Thoracic aorta (tissue), 2 donors: ENCODE measurements around the gene CAPN12. TPM values are rescaled to one million over a fixed set of nuclear protein-coding genes. Genes with fewer than 3 reads are reported as not detected.

Experiments
- ATAC-seq: fragments of 150-250 bp; one replicate; pipeline ENCODE4 v1.8.0; 2017; ENCODE audit warnings: low read depth; ENCODE audit not compliant: insufficient number of reproducible peaks, low FRiP score
- DNase-seq: peaks from one replicate; pipeline ENCODE4 v3.0.0-alpha.2; 2020; ENCODE audit warnings: low spot score
- H3K27ac ChIP-seq, 2 donors: fragments of 200-600 bp; sonication (generic); 1 replicate in 1 of 2; 2 replicates in 1 of 2; pipeline ENCODE4 v1.5.1; 2016; ENCODE audit warnings: mild to moderate bottlenecking in 2 of 2, moderate library complexity in 2 of 2
- H3K27me3 ChIP-seq: fragments of 200-600 bp; sonication (generic); replicated peaks from 2 replicates; pipeline ENCODE4 v1.6.0; 2016; ENCODE audit warnings: mild to moderate bottlenecking; ENCODE audit not compliant: insufficient read depth
- H3K36me3 ChIP-seq: fragments of 200-600 bp; sonication (generic); one replicate; pipeline ENCODE4 v1.5.1; 2016
- H3K4me1 ChIP-seq, 2 donors: fragments of 200-600 bp; sonication (generic); 1 replicate in 1 of 2; 2 replicates in 1 of 2; pipeline versions ENCODE4 v1.5.1 to v1.6.0; 2016; ENCODE audit warnings: low read depth in 2 of 2, mild to moderate bottlenecking in 1 of 2; ENCODE audit not compliant: control insufficient read depth in 1 of 2
- H3K4me3 ChIP-seq: fragments of 200-600 bp; sonication (generic); 2 replicates; pipeline ENCODE4 v1.5.1; 2016; ENCODE audit warnings: mild to moderate bottlenecking
- H3K9me3 ChIP-seq: fragments of 200-600 bp; sonication (generic); 2 replicates; pipeline ENCODE4 v1.5.1; 2016
- total RNA-seq, 2 donors: library from RNA; depleted of rRNA; stranded (reverse); fragments of >200 nt; gene quantifications; one replicate each; pipeline versions ENCODE4 v1.1.0 to v1.2.3, GENCODE V29; 2016
- TF ChIP-seq, protein P1 (sequence below): fragments of 200-600 bp; sonication (generic); IDR thresholded peaks from one replicate; pipeline ENCODE4 v1.5.1; 2019; ENCODE audit warnings: antibody characterized with exemption

The CAPN12 gene
- total RNA-seq, 2 donors from 2014 or later, result 0.81 to 2.1 TPM

DNA sequence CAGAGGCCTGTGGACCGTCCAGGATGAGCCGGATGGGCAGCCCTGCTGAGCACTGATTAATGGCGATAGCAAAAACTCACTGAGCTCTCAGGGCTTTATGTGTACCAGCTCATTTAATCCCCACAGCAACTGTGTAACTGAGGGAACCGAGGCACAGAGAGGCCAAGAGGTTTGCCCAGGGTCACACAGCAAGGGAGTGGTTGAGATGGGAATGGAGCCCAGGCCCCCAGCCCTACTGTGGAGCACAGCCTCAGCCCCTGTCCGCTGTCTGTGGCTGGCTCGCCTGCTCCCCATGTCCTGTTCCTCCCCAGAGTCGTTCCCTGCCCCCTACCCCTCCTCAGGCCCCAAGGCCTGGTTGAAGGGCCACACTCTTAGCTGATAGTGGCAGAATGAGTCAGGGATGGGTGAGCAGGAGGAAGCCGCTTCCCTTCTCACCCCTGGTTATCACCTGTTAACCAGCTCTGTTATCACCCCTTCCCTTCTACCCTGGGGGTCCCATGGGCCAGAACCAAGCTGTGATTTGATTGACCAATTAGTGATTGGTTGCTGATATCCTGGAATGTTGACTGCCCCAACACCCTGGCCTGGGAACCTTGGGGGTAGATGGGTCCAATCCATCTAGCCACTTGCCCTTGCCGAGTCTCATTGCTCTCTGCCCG lies 21.2 kb downstream of the CAPN12 start:
- Histone ChIP-seq H3K27ac (peak overlapping the region; percentile 84 to 93), H3K36me3 (peaks cover 97% of the 10 kb centered on the region), H3K9me3 (no peaks in the 10 kb centered on the region), H3K4me1 (peaks cover 24 to 56% of the 10 kb centered on the region in 2 donors), H3K4me3 (no peak overlapping the region), H3K27me3 (no peaks in the 10 kb centered on the region)
- DNase-seq (no peak), ATAC-seq (no peak)
- TF ChIP-seq, protein P1, sequence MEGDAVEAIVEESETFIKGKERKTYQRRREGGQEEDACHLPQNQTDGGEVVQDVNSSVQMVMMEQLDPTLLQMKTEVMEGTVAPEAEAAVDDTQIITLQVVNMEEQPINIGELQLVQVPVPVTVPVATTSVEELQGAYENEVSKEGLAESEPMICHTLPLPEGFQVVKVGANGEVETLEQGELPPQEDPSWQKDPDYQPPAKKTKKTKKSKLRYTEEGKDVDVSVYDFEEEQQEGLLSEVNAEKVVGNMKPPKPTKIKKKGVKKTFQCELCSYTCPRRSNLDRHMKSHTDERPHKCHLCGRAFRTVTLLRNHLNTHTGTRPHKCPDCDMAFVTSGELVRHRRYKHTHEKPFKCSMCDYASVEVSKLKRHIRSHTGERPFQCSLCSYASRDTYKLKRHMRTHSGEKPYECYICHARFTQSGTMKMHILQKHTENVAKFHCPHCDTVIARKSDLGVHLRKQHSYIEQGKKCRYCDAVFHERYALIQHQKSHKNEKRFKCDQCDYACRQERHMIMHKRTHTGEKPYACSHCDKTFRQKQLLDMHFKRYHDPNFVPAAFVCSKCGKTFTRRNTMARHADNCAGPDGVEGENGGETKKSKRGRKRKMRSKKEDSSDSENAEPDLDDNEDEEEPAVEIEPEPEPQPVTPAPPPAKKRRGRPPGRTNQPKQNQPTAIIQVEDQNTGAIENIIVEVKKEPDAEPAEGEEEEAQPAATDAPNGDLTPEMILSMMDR, result no peak

DNA sequence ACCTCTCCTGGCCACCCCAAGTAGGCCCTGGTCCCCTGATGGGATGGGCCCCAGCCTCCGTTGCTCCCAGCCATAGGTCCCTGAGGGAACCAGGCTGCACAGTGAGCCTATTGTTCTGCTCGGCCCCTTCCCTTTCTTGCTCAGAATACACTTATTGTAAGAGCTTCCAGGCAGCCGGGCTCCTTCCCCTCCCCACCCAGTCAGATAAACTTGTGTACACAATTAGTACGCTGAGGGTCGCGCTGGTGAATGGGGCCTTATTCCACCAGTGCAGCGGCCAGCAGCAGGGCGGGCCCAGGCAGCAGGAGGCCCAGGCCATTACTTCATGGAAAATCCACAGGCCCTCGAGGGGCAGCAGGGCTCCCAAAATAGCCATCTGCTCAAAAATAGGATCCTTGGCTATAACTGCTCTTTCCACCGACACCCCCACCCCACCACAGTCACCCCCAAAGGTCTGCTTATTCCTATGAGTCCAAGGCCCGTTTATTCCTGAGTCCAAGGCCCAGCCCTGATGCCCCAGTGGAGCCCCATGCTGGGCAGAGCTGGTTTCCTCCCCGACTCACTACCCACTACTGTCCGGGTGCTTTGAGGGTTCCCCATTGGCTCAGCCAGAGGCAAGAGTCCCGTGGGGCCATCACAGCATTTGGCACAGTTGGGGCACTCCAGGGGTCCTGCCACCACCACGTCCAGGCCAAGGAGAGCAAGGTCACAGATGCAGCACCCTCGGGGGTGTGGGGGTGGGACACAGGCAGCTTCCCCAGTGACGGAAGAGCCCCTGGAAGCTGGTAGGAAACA lies 22.1 kb downstream of the CAPN12 start:
- H3K4me1 ChIP-seq, result peaks cover 24 to 47% of the 10 kb centered on the region in 2 donors
- DNase-seq (no peak), ATAC-seq (no peak)
- TF ChIP-seq, protein P1, result no peak
- peaks cover 97% of the 10 kb centered on the region for H3K36me3 ChIP-seq
- no peak overlapping the region for H3K4me3 ChIP-seq
- peak overlapping the region; percentile 84 to 93 for H3K27ac ChIP-seq
- H3K9me3 ChIP-seq, result no peaks in the 10 kb centered on the region
- H3K27me3 ChIP-seq, result no peaks in the 10 kb centered on the region

DNA sequence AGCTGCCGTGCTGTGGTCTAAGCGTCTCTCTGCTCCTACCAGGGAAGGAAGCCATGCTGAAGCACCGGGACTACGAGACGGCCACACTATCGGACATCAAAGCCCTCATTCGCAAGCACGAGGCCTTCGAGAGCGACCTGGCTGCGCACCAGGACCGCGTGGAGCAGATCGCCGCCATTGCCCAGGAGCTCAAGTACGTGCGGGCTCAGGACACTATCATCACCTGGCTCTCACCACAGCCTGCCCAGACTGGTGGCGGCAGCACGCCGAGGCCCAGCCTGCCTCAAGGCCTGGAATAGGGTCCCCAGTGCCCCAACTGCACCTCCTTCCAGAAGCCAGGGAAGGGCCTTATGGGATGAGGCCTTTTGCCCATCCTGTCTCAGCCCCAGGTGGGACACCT lies 22.8 kb downstream of the CAPN12 start:
- Histone ChIP-seq H3K9me3 (no peaks in the 10 kb centered on the region), H3K36me3 (peaks cover 97% of the 10 kb centered on the region), H3K4me1 (peaks cover 24 to 44% of the 10 kb centered on the region in 2 donors), H3K4me3 (no peak overlapping the region), H3K27ac (peak overlapping the region; percentile 84 to 93), H3K27me3 (no peaks in the 10 kb centered on the region)
- TF ChIP-seq, protein P1, result no peak
- DNase-seq (no peak), ATAC-seq (no peak)

DNA sequence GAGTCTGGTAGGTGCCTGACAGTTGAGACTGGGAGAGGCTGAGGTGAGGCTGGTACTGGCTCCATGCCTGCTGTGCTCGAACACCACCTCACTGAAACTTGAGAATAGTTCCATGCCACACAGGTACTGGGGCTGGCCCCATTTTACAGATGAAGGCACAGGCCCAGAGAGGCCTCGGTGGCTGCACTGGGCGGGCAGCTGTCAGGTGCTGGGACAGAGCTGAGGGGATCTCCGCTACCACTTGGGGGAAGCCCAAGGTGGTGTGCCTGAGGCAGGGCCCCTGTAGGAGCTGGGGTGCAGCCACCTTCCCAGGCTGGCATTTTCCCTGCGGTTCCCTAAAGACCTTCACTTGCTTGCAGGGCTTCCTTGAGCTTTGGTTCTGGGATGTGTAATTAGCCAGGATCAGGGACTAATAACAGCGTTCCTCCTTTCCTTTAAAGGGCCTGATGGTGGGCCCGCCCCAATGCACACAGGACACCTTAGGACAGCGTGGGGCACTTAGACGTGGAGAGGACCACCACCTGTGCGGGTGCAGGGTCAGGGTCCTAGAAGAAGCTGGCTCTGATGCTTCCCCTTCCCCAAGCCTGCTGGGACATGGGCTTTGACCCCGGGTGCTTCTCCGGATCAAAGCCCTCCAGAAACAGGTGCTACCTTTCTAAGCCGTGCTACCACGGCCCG lies 23.6 kb downstream of the CAPN12 start:
- H3K27ac ChIP-seq, result peak overlapping the region; percentile 84 to 93
- ATAC-seq, result no peak
- H3K27me3 ChIP-seq, result no peaks in the 10 kb centered on the region
- DNase-seq, result no peak
- peaks cover 24 to 47% of the 10 kb centered on the region in 2 donors for H3K4me1 ChIP-seq
- H3K4me3 ChIP-seq, result no peak overlapping the region
- H3K36me3 ChIP-seq, result peaks cover 97% of the 10 kb centered on the region
- TF ChIP-seq, protein P1, result no peak
- H3K9me3 ChIP-seq, result no peaks in the 10 kb centered on the region
